ENCODE measurements around the gene PRMT1. TPM values are rescaled to one million over a fixed set of nuclear protein-coding genes. Genes with fewer than 3 reads are reported as not detected.

The PRMT1 gene
- polyA plus RNA-seq, 1 of the 3 experiments (the other 2 are of a cell fraction): 789 TPM

GRCh38 chr19:49631014-49631588, 46.0 kb upstream of the PRMT1 start (continued):
- TF ChIP-seq CTCF (IDR thresholded peaks at IDR 0.05) (no peak), FOXM1 (IDR thresholded peaks at IDR 0.05; ENCODE audit: low read depth) (no peak), SIN3A (IDR thresholded peaks at IDR 0.05; ENCODE audit: borderline replicate concordance, low read depth, low read length) (no peak), PBX3 (IDR thresholded peaks at IDR 0.05) (no peak), MEF2A (IDR thresholded peaks at IDR 0.05; ENCODE audit: borderline replicate concordance, low read depth) (no peak), MXI1 (IDR thresholded peaks at IDR 0.05; ENCODE audit: low read depth, low read length) (peak; percentile 50; the same call in 1 of the 2 replicates), FOXJ3 (CRISPR knock-in tag; IDR thresholded peaks at IDR 0.05) (no peak), FOSL2 (IDR thresholded peaks at IDR 0.05; ENCODE audit: borderline replicate concordance, low read depth) (no peak), TCF12 (IDR thresholded peaks at IDR 0.05) (no peak), RFX5 (IDR thresholded peaks at IDR 0.05; ENCODE audit: low read length) (no peak), EP300 (IDR thresholded peaks at IDR 0.05; ENCODE audit: borderline replicate concordance in 1 of 2, low read depth in 1 of 2, low read length in 1 of 2) (no peak), GABPA (IDR thresholded peaks at IDR 0.05; ENCODE audit: low read depth) (no peak), USF1 (IDR thresholded peaks at IDR 0.05; ENCODE audit: borderline replicate concordance, low read depth) (no peak), EZH2phosphoT487 (IDR thresholded peaks at IDR 0.05; ENCODE audit: borderline replicate concordance, low read depth) (no peak)

GRCh38 chr19:49631610-49632192, 45.4 kb upstream of the PRMT1 start:
- DNase-seq: no peak
- whole genome bisulfite sequencing (ENCODE audit: low lambda C conversion rate): 83% methylated on average over 15 of the region's 19 CpGs
- peaks cover 7 to 10% of the 10 kb centered on the region in 2 experiments; a peak in 3 of 4 replicates for H3K4me1 ChIP-seq (ENCODE audit: control insufficient read depth in 1 of 2, insufficient read depth in 2 of 2, low read depth in 1 of 2, low read length in 1 of 2)
- H3K79me2 ChIP-seq (ENCODE audit: insufficient read depth): 0 out of 2 replicates have a peak, but pooled peaks cover 2% of the 10 kb centered on the region
- no peak overlapping the region for H3K4me2 ChIP-seq
- H3K9ac ChIP-seq: no peak overlapping the region
- no peaks in the 10 kb centered on the region for H3K27me3 ChIP-seq (ENCODE audit: insufficient read depth)
- H2AFZ ChIP-seq (ENCODE audit: low read depth): no peak overlapping the region
- peaks cover 0 to 23% of the 10 kb centered on the region in 2 experiments for H3K36me3 ChIP-seq (replicated peaks in 1 of 2; ENCODE audit: control insufficient read depth in 1 of 2, insufficient read depth in 2 of 2, low read length in 1 of 2)
- H3K4me3 ChIP-seq (ENCODE audit: low read depth in 2 of 2, low read length in 1 of 2): no peak overlapping the region
- no peaks in the 10 kb centered on the region for H3K9me2 ChIP-seq
- peaks cover 19% of the 10 kb centered on the region for H3F3A ChIP-seq (replicated peaks; ENCODE audit: insufficient read depth)
- no peak for TF ChIP-seq YY1 (IDR thresholded peaks at IDR 0.05; ENCODE audit: low read depth)
- POLR2A ChIA-PET: interaction anchor here (1.3 kb wide), 1 partner anchor 9 kb away, joined by 3 read pairs; the partner anchor contains the start of gene RRAS
- peak overlapping the region in 1 of 2 experiments; percentile 78; a peak in 2 of 4 replicates for H3K27ac ChIP-seq (ENCODE audit: low read depth in 2 of 2, low read length in 1 of 2)
- CTCF ChIA-PET: interaction anchor here (0.9 to 1.9 kb wide), 4 partner anchors 10 to 59 kb away, joined by 3 to 9 read pairs (median 4); partner anchors contain the start of genes CPT1C and SCAF1
- no peaks in the 10 kb centered on the region for H3K9me3 ChIP-seq
- H4K20me1 ChIP-seq (ENCODE audit: insufficient read depth): no peaks in the 10 kb centered on the region; the same call in 1 of the 2 replicates

Measured in SK-N-SH (cell line).